GM12878 (cell line): ENCODE data around the gene TMEM131L. TPM values are rescaled to one million over a fixed set of nuclear protein-coding genes. Genes with fewer than 3 reads are reported as not detected.
A peak's percentile ranks its signal among the peaks of the same experiment; 100 is the strongest.

Experiments used
- ATAC-seq: fragments of 200-7000 bp; cut with Tn5 transposase; 3 replicates; pipeline ENCODE4 v1.9.1; 2020; ENCODE audit warnings: mild to moderate bottlenecking, moderate library complexity
- BruUV-seq: library from RNA; stranded (reverse); fragments of 400-500 nt; replicated peaks from 2 replicates; lab custom pipeline; 2021; lab: Mats Ljungman, UMichigan
- CTCF ChIA-PET: fragments of 300-600 bp; sonication (Branson Sonifier 250); formaldehyde crosslinking; extraction: SDS; loops from one replicate; lab custom pipeline; 2021; ENCODE audit warnings: inconsistent platforms; lab: Yijun Ruan, JAX
- POLR2A ChIA-PET: fragments of 350-600 bp; formaldehyde crosslinking; extraction: SDS; loops from one replicate; lab custom pipeline; 2021; ENCODE audit warnings: inconsistent platforms; lab: Charles Lee
- RAD21 ChIA-PET: fragments of 300-600 bp; sonication (Branson Sonifier 250); formaldehyde crosslinking; loops from one replicate; lab custom pipeline; 2023; ENCODE audit warnings: antibody characterized with exemption; ENCODE audit not compliant: unreplicated experiment; lab: Charles Lee
- SMC1A ChIA-PET: fragments of 300-600 bp; sonication (Branson Sonifier 250); formaldehyde crosslinking; loops from one replicate; lab custom pipeline; 2023; ENCODE audit not compliant: unreplicated experiment, uncharacterized antibody; lab: Charles Lee
- DNase-seq: peaks from one replicate; pipeline ENCODE4 v3.0.0-alpha.2; 2011; ENCODE audit warnings: low read depth, low spot score
- FAIRE-seq: peaks from 3 replicates; lab custom pipeline; 2011; peaks lifted over from hg19 to GRCh38; lab: Jason Lieb, UNC
- H2AFZ ChIP-seq: 2 replicates; pipeline ENCODE4 v1.6.0; 2011; ENCODE audit warnings: low read depth, low read length, control low read depth; ENCODE audit not compliant: control insufficient read depth
- H3K27ac ChIP-seq: 2 replicates; pipeline ENCODE4 v1.5.1; 2011; ENCODE audit warnings: control low read depth; ENCODE audit not compliant: control insufficient read depth, insufficient read depth
- H3K27me3 ChIP-seq, 2 experiments: replicated peaks in 1 of 2; 2 replicates each; pipeline versions ENCODE4 v1.6.0 to v1.6.1; 2011; ENCODE audit warnings: low read length in 1 of 2; ENCODE audit not compliant: control insufficient read depth in 2 of 2, insufficient read depth in 2 of 2
- H3K36me3 ChIP-seq, 2 experiments: 2 replicates each; pipeline ENCODE4 v1.5.1; 2011; ENCODE audit warnings: low read length in 1 of 2; ENCODE audit not compliant: control insufficient read depth in 2 of 2, insufficient read depth in 2 of 2
- H3K4me1 ChIP-seq: 2 replicates; pipeline ENCODE4 v1.6.1; 2011; ENCODE audit warnings: mild to moderate bottlenecking, low read length, moderate library complexity, mixed read lengths; ENCODE audit not compliant: control insufficient read depth, insufficient read depth
- H3K4me2 ChIP-seq: 2 replicates; pipeline ENCODE4 v1.6.0; 2011; ENCODE audit warnings: control low read depth; ENCODE audit not compliant: control insufficient read depth, insufficient read depth
- H3K4me3 ChIP-seq: fragments of 200-600 bp; sonication (generic); 2 replicates; pipeline ENCODE4 v1.5.1; 2016
- H3K79me2 ChIP-seq: 2 replicates; pipeline ENCODE4 v1.6.0; 2011; ENCODE audit warnings: low read length; ENCODE audit not compliant: control insufficient read depth, insufficient read depth
- H3K9ac ChIP-seq: 2 replicates; pipeline ENCODE4 v1.8.0; 2011; ENCODE audit warnings: low read length, control low read depth, mixed read lengths; ENCODE audit not compliant: control insufficient read depth, insufficient read depth
- H3K9me3 ChIP-seq: replicated peaks from 3 replicates; pipeline ENCODE4 v1.5.1; 2011; ENCODE audit warnings: mild to moderate bottlenecking, low read length; ENCODE audit not compliant: control insufficient read depth, insufficient read depth
- H4K20me1 ChIP-seq: 2 replicates; pipeline ENCODE4 v1.6.0; 2011; ENCODE audit not compliant: control insufficient read depth, insufficient read depth
- BHLHE40 ChIP-seq, 2 experiments: fragments of 450-650 bp in 1 of 2; IDR thresholded peaks; 2 replicates each; pipeline ENCODE4 v1.6.1; 2011 to 2017; ENCODE audit warnings: low read depth in 2 of 2, borderline replicate concordance in 1 of 2, improper control_type of control experiment in 1 of 2, low read length in 1 of 2, mild to moderate bottlenecking in 1 of 2
- EED ChIP-seq: sonication (generic); IDR thresholded peaks from 2 replicates; pipeline ENCODE4 v1.6.1; 2016; ENCODE audit warnings: antibody characterized with exemption, low read depth
- ETV6 ChIP-seq, 2 experiments: fragments of 450-650 bp in 1 of 2; IDR thresholded peaks in 1 of 2; conservative IDR thresholded peaks in 1 of 2; 2 replicates each; pipeline ENCODE4 v1.6.1; 2014; ENCODE audit warnings: antibody characterized with exemption in 1 of 2, borderline replicate concordance in 1 of 2, low read depth in 1 of 2, mild to moderate bottlenecking in 1 of 2, moderate library complexity in 1 of 2
- FOS ChIP-seq: IDR thresholded peaks from 3 replicates; pipeline ENCODE4 v1.6.1; 2011; ENCODE audit warnings: borderline replicate concordance; ENCODE audit not compliant: insufficient read length; ENCODE audit errors: extremely low read depth
- FOXM1 ChIP-seq: IDR thresholded peaks from 2 replicates; pipeline ENCODE4 v1.6.1; 2012; ENCODE audit warnings: low read depth, mild to moderate bottlenecking, inconsistent platforms, low read length, moderate library complexity
- WGBS: methylation state at CpG from one replicate; pipeline ENCODE4 v1.1.6; 2016; ENCODE audit warnings: low lambda C conversion rate; ENCODE audit not compliant: insufficient replicate concordance, insufficient coverage; ENCODE audit errors: missing lambda C conversion rate; 5-methylcytosine and 5-hydroxymethylcytosine counted together
- in situ Hi-C: fragments of 300-500 bp; cut with MboI; formaldehyde crosslinking; loops from 9 replicates; pipeline ENCODE4 v1.14.3; 2018; ENCODE audit warnings: mixed read lengths
- intact Hi-C: fragments of 100-400 bp; cut with micrococcal nuclease; formaldehyde crosslinking; loops from one replicate; pipeline ENCODE4 v1.14.2; 2022; ENCODE audit not compliant: unreplicated experiment
- polyA plus RNA-seq, 11 experiments: library from polyadenylated mRNA; depleted of rRNA in 4 of 11; unstranded in 6 of 11; stranded (reverse) in 5 of 11; fragments of >200 nt; fragmentation: Nextera tagmentation in 4 of 11; fragmentation: Illumina TruSeq in 1 of 11; extraction: Ambion mirVana in 4 of 11; extraction: Trizol in 1 of 11; gene quantifications; 1 replicate in 1 of 11; 2 replicates in 10 of 11; pipeline versions ENCODE4 v1.2.1 to v1.2.3, GENCODE V29; 2011 to 2016; ENCODE audit warnings: inconsistent platforms in 2 of 11, missing spikeins in 2 of 11, low read depth in 1 of 11
- total RNA-seq, 4 experiments: library from RNA; depleted of rRNA in 3 of 4; stranded (reverse); fragments of >200 nt in 3 of 4; fragmentation: Illumina TruSeq in 1 of 4; extraction: Trizol in 1 of 4; gene quantifications; 2 replicates each; pipeline versions ENCODE4 v1.2.1 to v1.2.3, GENCODE V29; 2013 to 2021
- TF ChIP-seq, protein P1 (sequence below): fragments of 450-650 bp; IDR thresholded peaks from 2 replicates; pipeline ENCODE4 v1.6.1; 2017; ENCODE audit warnings: antibody characterized with exemption, mild to moderate bottlenecking, moderate library complexity

The TMEM131L gene
- total and polyA plus RNA-seq, 10 of the 15 experiments (the other 5 are each of a cell fraction or from before 2014, with no cell fraction given) = 8.5 to 101 (median 74.4) TPM

- in situ Hi-C loops (no loop called here), intact Hi-C loops (no loop called here)
- ChIA-PET RAD21 (interaction anchor here (0.7 to 10.7 kb wide), 8 partner anchors 10 to 86 kb away, joined by 3 to 197 read pairs (median 6); no protein-coding TSS in a partner anchor), CTCF (interaction anchor here (0.7 to 3.1 kb wide), 7 partner anchors 17 to 53 kb away, joined by 3 to 13 read pairs (median 3); partner anchors contain the start of gene TMEM131L), POLR2A (interaction anchor here (1.0 to 18.7 kb wide), 3 partner anchors 14 to 36 kb away, joined by 3 to 322 read pairs (median 3); no protein-coding TSS in a partner anchor), SMC1A (interaction anchor here (0.7 to 12.9 kb wide), 14 partner anchors 9 to 739 kb away, joined by 3 to 177 read pairs (median 8); partner anchors contain the start of genes ARFIP1, TIGD4 and TMEM131L)
- Histone ChIP-seq H3K4me3 (peak overlapping the region; percentile 38; the same call in 1 of the 2 replicates), H3K27ac (peak overlapping the region; percentile 96), H3K79me2 (peaks cover 99% of the 10 kb centered on the region), H3K27me3 (no peaks in the 10 kb centered on the region), H3K4me1 (peaks cover 71% of the 10 kb centered on the region), H4K20me1 (no peaks in the 10 kb centered on the region), H3K9ac (peak overlapping the region; percentile 49), H3K36me3 (peaks cover 0 to 32% of the 10 kb centered on the region in 2 experiments; a peak in 2 of 4 replicates), H3K9me3 (no peaks in the 10 kb centered on the region; the same call in 2 of the 3 replicates), H2AFZ (no peak overlapping the region), H3K4me2 (peak overlapping the region; percentile 23)
- TF ChIP-seq FOXM1 (peak; percentile 20; the same call in 1 of the 2 replicates), ETV6 (conservative IDR thresholded peaks at IDR 0.05 in 1 of 2, IDR thresholded peaks at IDR 0.05 in 1 of 2; ENCODE audit: borderline replicate concordance in 1 of 2, low read depth in 1 of 2) (0 out of 4 replicates have a peak, but pooled peaks of 1 of the 2 experiments have one; percentile 40), FOS (no peak), BHLHE40 (IDR thresholded peaks at IDR 0.05; ENCODE audit: borderline replicate concordance in 1 of 2, low read depth in 2 of 2, low read length in 1 of 2) (0 out of 4 replicates have a peak, but pooled peaks of 1 of the 2 experiments have one; percentile 46), EED (no peak)
- TF ChIP-seq, protein P1, sequence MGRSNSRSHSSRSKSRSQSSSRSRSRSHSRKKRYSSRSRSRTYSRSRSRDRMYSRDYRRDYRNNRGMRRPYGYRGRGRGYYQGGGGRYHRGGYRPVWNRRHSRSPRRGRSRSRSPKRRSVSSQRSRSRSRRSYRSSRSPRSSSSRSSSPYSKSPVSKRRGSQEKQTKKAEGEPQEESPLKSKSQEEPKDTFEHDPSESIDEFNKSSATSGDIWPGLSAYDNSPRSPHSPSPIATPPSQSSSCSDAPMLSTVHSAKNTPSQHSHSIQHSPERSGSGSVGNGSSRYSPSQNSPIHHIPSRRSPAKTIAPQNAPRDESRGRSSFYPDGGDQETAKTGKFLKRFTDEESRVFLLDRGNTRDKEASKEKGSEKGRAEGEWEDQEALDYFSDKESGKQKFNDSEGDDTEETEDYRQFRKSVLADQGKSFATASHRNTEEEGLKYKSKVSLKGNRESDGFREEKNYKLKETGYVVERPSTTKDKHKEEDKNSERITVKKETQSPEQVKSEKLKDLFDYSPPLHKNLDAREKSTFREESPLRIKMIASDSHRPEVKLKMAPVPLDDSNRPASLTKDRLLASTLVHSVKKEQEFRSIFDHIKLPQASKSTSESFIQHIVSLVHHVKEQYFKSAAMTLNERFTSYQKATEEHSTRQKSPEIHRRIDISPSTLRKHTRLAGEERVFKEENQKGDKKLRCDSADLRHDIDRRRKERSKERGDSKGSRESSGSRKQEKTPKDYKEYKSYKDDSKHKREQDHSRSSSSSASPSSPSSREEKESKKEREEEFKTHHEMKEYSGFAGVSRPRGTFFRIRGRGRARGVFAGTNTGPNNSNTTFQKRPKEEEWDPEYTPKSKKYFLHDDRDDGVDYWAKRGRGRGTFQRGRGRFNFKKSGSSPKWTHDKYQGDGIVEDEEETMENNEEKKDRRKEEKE = no peak
- BruUV-seq = no TSS peak
- WGBS = under 1% methylated on average over 10 of the region's 10 CpGs
- no peak for FAIRE-seq
- no peak for ATAC-seq
- DNase-seq = no peak
Observed at GRCh38 chr4:153518637-153519389, 52.7 kb downstream of the TMEM131L start.
